Measurements from ENCODE around the gene TBL1XR1.

GRCh38 chr3:177196008-177196455, 1.2 kb downstream of the TBL1XR1 start:
- no peak for TF ChIP-seq CTCF (IDR thresholded peaks at IDR 0.05; ENCODE audit: insufficient read depth, low read length, poor library complexity, severe bottlenecking)
- no peak for TF ChIP-seq EZH2phosphoT487 (conservative IDR thresholded peaks at IDR 0.05; ENCODE audit: low read length)
